HT-29 (cell line): ENCODE data around the gene CSRP1. TPM values are rescaled to one million over a fixed set of nuclear protein-coding genes. Genes with fewer than 3 reads are reported as not detected.

Source experiments
- DNase-seq: peaks from one replicate; pipeline ENCODE4 v3.0.0-alpha.2; 2015; ENCODE audit warnings: low spot score
- total RNA-seq: library from RNA; depleted of rRNA; stranded (reverse); fragments of >200 nt; shearing (Covaris generic); gene quantifications from 2 replicates; pipeline ENCODE4 v1.2.3, GENCODE V29; 2014; rRNA removed

The CSRP1 gene
- total RNA-seq, 1 experiment from 2014 or later: 183 TPM

DNA sequence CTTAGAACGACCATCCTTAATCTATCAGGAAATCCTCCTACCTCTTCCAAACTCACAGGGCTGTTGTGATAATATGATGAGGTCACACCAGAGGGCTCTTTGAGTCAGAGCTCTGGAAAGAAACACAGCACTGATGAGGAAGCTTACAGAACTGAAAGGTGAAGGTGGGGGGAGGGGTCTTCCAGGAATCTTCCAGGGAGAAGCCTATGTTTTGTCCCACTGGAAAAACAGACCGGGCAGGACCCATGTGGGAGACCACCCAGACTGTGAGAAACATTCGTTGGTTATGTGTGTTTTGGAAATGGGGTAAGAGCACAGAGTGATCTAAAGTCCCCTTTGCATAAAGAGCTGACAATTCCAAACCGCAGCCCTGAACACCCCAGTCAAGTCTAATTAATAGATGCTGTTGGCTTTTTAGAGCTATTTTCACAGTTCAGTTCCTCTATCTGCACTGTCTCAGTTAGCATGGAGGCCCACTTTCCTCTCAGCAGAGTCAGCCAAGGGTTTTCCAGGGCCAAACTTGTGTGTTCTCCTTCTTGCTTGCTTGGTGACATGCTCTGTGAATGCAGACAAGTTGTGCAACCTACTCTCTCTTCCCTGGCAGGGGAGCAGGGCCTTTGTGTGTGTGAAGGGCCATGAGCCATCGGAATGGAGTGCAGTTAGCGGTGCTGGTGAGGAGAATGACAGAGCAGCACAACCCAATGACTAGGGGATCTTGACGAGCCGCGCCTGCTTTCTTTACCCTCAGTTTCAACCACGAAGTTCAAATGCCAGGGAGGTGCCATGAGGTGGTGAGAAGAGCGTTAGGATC lies 50.2 kb downstream of the CSRP1 start:
- DNase-seq: peak; percentile 42

DNA sequence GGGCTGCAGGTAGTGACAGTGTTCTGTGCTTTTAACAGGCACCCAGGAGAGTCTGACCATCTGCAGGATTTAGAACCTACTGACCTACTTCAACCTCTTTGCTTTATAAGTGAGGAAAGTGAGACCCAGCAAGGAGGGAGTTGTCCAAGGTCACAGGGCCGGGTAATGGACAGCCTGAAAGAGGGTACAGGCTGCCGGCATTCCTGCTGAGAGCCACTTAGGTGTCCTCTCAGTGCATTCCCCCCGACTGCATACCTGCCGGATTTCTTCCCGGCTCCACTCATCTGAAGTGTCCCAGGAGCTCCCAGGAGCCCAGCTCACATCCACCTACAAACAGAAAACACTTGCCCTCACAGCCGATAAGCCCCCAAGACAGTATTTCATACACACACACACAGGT lies 51.8 kb downstream of the CSRP1 start:
- DNase-seq: no peak

- DNase-seq: no peak
These were observed 52.3 kb downstream of the CSRP1 start for GRCh38 chr1:201454608-201455007.

DNA sequence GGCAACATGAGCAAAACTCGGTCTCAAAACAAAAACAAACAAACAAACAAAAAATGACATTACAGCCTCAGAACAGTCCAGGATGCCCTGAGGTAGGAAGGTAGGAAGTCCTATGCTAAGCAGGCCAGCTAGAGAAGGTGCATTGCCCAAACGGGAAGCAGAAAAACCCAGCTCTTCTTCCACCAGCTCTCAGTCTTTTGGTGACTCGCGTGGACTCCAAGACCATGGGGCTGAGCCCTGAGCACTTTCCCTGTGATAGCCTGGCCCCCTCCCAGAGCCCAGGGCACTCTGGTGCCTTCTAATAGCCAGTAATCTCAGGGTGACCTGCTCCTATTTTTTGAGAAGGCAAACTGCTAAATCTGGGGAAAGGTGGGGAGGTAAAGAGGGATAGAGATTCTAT lies 54.1 kb downstream of the CSRP1 start:
- DNase-seq: no peak

DNA sequence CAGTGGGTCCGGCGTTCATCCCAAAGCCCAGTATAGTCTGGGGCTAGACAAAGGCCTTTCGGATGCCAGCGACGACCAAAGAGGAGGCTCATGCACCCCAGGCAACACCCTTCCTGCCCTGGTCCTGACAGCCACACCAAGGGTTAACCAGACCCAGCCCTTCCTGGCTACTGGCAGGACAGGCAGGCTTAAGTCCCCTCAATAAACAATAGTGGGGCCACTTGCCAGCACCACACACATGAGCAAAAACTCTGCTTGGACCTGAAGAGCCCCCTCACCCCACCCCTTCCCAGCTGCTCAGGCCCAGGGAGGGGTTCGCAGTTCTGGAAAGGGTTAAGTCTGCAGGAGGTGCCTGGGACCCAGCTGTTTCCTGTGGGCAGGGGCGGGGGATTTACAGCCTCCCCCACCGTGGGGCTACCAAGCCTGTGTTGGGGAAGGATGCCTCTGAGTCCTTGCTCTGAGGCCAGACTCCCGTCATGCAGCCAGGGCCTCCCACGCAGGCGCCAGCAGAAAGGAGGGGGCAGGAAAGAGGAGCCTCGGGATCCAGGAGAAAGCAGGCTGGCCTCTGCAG lies 56.1 kb downstream of the CSRP1 start:
- no peak for DNase-seq

DNA sequence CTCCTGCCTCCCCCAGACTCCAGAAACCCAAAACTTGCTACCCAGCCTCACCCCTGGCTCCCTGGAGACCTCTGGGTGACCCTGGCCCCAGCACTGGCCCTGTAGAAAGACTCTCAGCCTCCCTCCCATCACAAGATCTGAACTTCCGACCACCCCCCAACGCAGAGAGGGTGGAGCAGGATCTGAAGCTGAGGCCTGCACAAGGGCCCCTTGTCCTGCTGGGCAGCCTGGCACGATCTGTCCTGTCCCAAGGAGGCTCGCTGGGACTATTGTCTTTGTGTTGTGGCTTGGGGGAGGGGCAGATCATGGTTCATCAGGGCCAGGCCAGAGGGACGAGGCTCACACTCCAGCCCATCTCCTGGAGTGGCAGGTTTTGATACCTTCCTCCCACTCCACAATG lies 57.9 kb downstream of the CSRP1 start:
- DNase-seq: no peak

DNA sequence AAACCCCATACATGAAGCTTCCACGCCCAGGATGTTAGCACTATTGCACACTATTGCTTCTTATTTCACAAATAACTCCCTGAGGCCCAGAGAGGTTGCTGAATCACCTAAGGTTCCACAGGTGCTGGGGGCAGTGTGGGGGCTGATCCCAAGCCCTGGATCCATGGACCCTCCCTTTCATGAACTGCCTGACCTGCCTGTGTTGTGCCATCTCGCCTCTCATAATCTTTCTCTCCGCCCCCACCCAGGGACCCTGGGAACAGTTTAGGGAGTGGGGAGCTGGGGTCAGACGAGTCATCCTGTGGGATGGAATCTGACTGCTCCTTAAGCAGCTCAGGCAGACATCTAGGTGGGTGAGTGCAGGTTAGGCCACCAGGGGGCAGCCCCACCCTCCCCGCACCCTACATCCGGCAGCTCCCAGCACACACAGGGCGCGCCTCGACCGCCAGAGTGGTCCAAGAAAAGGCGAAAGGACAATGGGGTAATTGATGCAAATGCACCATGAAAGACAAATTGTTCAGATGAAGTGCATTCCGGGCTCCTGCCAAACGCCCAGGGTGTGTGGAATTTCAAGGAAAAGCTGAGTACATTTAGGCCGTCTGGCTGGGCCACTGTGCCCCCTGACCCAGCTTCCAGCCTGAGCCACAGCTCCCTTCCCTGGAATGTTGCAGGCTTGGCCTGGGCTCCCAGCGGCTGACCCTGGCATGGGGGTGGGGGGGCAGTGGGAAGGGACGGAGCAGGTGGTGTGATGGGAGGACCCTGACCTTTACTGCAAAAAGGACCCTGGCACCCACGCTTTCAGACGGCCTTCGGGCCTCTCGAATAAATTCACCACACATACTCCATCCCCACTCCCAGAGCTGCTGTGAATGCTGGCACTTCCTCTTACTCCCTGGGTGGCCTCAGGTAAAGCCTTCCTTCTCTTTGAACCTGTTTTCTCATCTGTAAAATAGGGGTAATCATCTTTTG lies 58.7 kb downstream of the CSRP1 start:
- DNase-seq: peak; percentile 77

- DNase-seq: no peak
These were observed 61.6 kb downstream of the CSRP1 start for GRCh38 chr1:201445310-201445709.

DNA sequence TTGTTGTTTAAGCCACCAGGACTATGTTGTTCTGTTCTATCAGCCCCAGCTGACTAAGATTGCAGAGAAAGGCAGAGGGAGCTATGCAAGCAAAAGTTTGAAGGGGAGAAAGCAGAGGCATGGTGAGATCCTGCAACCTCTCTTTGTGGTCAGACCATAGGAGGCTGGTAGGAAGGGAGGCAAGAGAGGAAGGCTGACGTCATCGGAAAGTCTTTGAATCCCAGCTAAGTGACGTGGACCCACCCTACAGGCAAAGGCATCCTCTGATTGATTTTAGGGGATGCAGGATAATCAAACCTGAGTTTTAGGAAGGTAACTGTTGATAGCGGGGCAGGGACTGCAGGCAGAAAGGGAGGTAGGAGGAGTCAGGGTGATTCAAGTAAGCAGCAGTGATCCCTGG lies 62.1 kb downstream of the CSRP1 start:
- DNase-seq: no peak

GRCh38 chr1:201443747-201444146 lies 63.2 kb downstream of the CSRP1 start:
- no peak for DNase-seq

GRCh38 chr1:201436969-201437368 lies 70.0 kb downstream of the CSRP1 start:
- DNase-seq: no peak

GRCh38 chr1:201436393-201436792 lies 70.5 kb downstream of the CSRP1 start:
- peak; percentile 18 for DNase-seq

DNA sequence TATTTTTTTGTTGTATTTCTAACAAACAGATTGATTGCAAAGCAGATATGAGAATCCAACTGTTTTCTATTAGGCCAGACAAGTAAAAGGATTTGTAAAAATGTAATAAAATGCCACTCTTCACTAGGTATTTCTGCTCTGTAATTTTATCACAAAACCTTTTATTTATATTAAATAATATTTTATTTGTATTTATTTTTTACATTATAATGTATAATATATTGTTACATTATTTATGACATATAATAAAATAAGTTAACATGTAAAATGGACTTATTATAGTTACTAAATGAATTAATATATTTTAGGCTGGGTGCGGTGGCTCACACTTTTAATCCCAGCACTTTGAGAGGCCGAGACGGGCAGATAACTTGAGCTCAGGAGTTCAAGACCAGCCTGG lies 72.7 kb downstream of the CSRP1 start:
- DNase-seq: no peak

GRCh38 chr1:201433609-201434008 lies 73.3 kb downstream of the CSRP1 start:
- DNase-seq: no peak

Other genes with a start within 250 kb of the CSRP1 start
- gene PKP1, start 223.6 kb downstream of the CSRP1 start, total RNA-seq: 0.43 and 1.2 TPM in 2 replicates
- 0.13 and 0.46 TPM in 2 replicates for gene TNNT2, start 129.4 kb downstream of the CSRP1 start, total RNA-seq
- 216 and 238 TPM in 2 replicates for gene LAD1, start 107.8 kb downstream of the CSRP1 start, total RNA-seq
- gene TNNI1, start 85.4 kb downstream of the CSRP1 start, total RNA-seq: not detected in 2 replicates
- gene PHLDA3, start 37.9 kb downstream of the CSRP1 start, total RNA-seq: 39.4 and 49.4 TPM in 2 replicates
- 0.51 and 0.99 TPM in 2 replicates for gene NAV1, start 32.0 kb upstream of the CSRP1 start, total RNA-seq